Loucy (cell line): ENCODE data around the gene PKIB.

Experiments used
- CTCF ChIP-seq: fragments of 200-600 bp; sonication (generic); conservative IDR thresholded peaks from 2 replicates; pipeline ENCODE4 v1.5.1; 2014; ENCODE audit warnings: mild to moderate bottlenecking, antibody characterized with exemption, low read length
- EZH2phosphoT487 ChIP-seq: fragments of 200-600 bp; IDR thresholded peaks from 2 replicates; pipeline ENCODE4 v1.6.1; 2018; ENCODE audit warnings: antibody characterized with exemption, mild to moderate bottlenecking, moderate library complexity, borderline replicate concordance

GRCh38 chr6:122614303-122614702 lies 4.1 kb downstream of the PKIB start:
- no peak for TF ChIP-seq CTCF
- no peak for TF ChIP-seq EZH2phosphoT487
